K562 (cell line): ENCODE measurements around the gene NHLRC2. TPM values are rescaled to one million over a fixed set of nuclear protein-coding genes. Genes with fewer than 3 reads are reported as not detected.

ENCODE experiments used
- ATAC-seq: fragments of 200-7000 bp; cut with Tn5 transposase; 3 replicates; pipeline ENCODE4 v1.9.1; 2020; ENCODE audit warnings: moderate library complexity
- BruUV-seq: library from RNA; stranded (reverse); fragments of 400-500 nt; replicated peaks from 2 replicates; lab custom pipeline; 2021; lab: Mats Ljungman, UMichigan
- CTCF ChIA-PET: fragments of 300-600 bp; formaldehyde crosslinking; extraction: SDS; loops from one replicate; lab custom pipeline; 2021; ENCODE audit warnings: low intra/inter-chr PET ratio; lab: Yijun Ruan, JAX
- POLR2A ChIA-PET: fragments of 300-600, 350-650 bp; sonication (Branson Sonifier 250); formaldehyde crosslinking; extraction: SDS; loops from one replicate; lab custom pipeline; 2021; ENCODE audit warnings: antibody characterized with exemption, inconsistent platforms; lab: Yijun Ruan, JAX
- DNase-seq, 4 experiments: peaks; one replicate each; pipeline versions ENCODE4 v3.0.0 to v3.0.0-alpha.2; 2011 to 2018; ENCODE audit warnings: low spot score in 3 of 4, mixed read lengths in 3 of 4; ENCODE audit errors: extremely low read depth in 1 of 4
- FAIRE-seq: peaks from 2 replicates; lab custom pipeline; 2011; peaks lifted over from hg19 to GRCh38; lab: Jason Lieb, UNC
- H2AFZ ChIP-seq: 2 replicates; pipeline ENCODE4 v1.6.0; 2011; ENCODE audit warnings: low read depth, low read length, control low read depth, inconsistent platforms
- H3K27ac ChIP-seq: fragments of 200-600 bp; 3 replicates; pipeline ENCODE4 v1.8.0; 2011; ENCODE audit warnings: low read depth, mild to moderate bottlenecking, control low read depth, inconsistent platforms, low read length, moderate library complexity, mixed read lengths; ENCODE audit errors: extremely low read depth
- H3K27me3 ChIP-seq, 2 experiments: fragments of 300-600 bp in 1 of 2; 2 replicates in 1 of 2; 3 replicates in 1 of 2; pipeline versions ENCODE4 v1.6.0 to v1.8.0; 2011; ENCODE audit warnings: inconsistent platforms in 2 of 2, low read length in 2 of 2, mild to moderate bottlenecking in 1 of 2, mixed read lengths in 1 of 2, moderate library complexity in 1 of 2; ENCODE audit not compliant: control insufficient read depth in 2 of 2, insufficient read depth in 2 of 2
- H3K36me3 ChIP-seq: fragments of 300-600 bp; 3 replicates; pipeline ENCODE4 v1.8.0; 2011; ENCODE audit warnings: mild to moderate bottlenecking, low read length, inconsistent platforms; ENCODE audit not compliant: control insufficient read depth, insufficient read depth
- H3K4me1 ChIP-seq, 2 experiments: fragments of 200-600 bp in 1 of 2; replicated peaks in 1 of 2; 2 replicates in 1 of 2; 3 replicates in 1 of 2; pipeline versions ENCODE4 v1.5.1 to v1.8.0; 2011; ENCODE audit warnings: inconsistent platforms in 2 of 2, low read length in 2 of 2, mild to moderate bottlenecking in 1 of 2, mixed read lengths in 1 of 2, moderate library complexity in 1 of 2; ENCODE audit not compliant: control insufficient read depth in 2 of 2, insufficient read depth in 2 of 2
- H3K4me2 ChIP-seq: 2 replicates; pipeline ENCODE4 v1.6.1; 2011; ENCODE audit warnings: low read length, control low read depth, inconsistent platforms, mixed read lengths; ENCODE audit not compliant: insufficient read depth
- H3K4me3 ChIP-seq: fragments of 200-600 bp; sonication (generic), shearing (Covaris generic); 2 replicates; pipeline ENCODE4 v1.5.1; 2016; ENCODE audit warnings: control low read depth, inconsistent platforms
- H3K79me2 ChIP-seq: fragments of 200-600 bp; 3 replicates; pipeline ENCODE4 v1.8.0; 2011; ENCODE audit warnings: low read length, inconsistent platforms; ENCODE audit not compliant: control insufficient read depth, insufficient read depth
- H3K9ac ChIP-seq, 2 experiments: 2 replicates each; pipeline versions ENCODE4 v1.6.0 to v1.6.1; 2011; ENCODE audit warnings: low read depth in 2 of 2, low read length in 2 of 2, control low read depth in 1 of 2, inconsistent platforms in 1 of 2, mild to moderate bottlenecking in 1 of 2, mixed read lengths in 1 of 2; ENCODE audit not compliant: insufficient read depth in 1 of 2
- H3K9me1 ChIP-seq: one replicate; pipeline ENCODE4 v1.6.0; 2011; ENCODE audit warnings: inconsistent platforms, mild to moderate bottlenecking, low read length, moderate library complexity; ENCODE audit not compliant: control insufficient read depth, insufficient read depth
- H3K9me3 ChIP-seq: replicated peaks from 2 replicates; pipeline ENCODE4 v1.5.1; 2011; ENCODE audit warnings: low read depth, low read length, inconsistent platforms; ENCODE audit not compliant: control insufficient read depth, insufficient read depth
- H4K20me1 ChIP-seq: replicated peaks from 2 replicates; pipeline ENCODE4 v1.6.1; 2011; ENCODE audit warnings: low read length, inconsistent platforms, mixed read lengths; ENCODE audit not compliant: control insufficient read depth, insufficient read depth
- ZKSCAN3 ChIP-seq: fragments of 250-450 bp; sonication (Bioruptor Pico); IDR thresholded peaks from 2 replicates; pipeline ENCODE4 v1.4.0; 2020
- ZNF384 ChIP-seq: IDR thresholded peaks from 2 replicates; pipeline ENCODE4 v1.6.1; 2012; ENCODE audit warnings: low read depth, low read length, improper control_type of control experiment
- in situ Hi-C: fragments of 300-500 bp; cut with MboI; formaldehyde crosslinking; loops from 4 replicates; pipeline ENCODE4 v1.15.0; 2018; ENCODE audit warnings: inconsistent platforms, mixed read lengths
- intact Hi-C: fragments of 100-400 bp; cut with micrococcal nuclease; formaldehyde crosslinking; loops from 2 replicates; pipeline ENCODE4 v1.14.2; 2022
- polyA plus RNA-seq, 8 experiments: library from polyadenylated mRNA; depleted of rRNA in 4 of 8; stranded (reverse) in 5 of 8; unstranded in 3 of 8; fragments of >200 nt; fragmentation: Nextera tagmentation in 2 of 8; fragmentation: Illumina TruSeq in 1 of 8; extraction: Ambion mirVana in 2 of 8; extraction: Trizol in 1 of 8; gene quantifications; 2 replicates each; pipeline versions ENCODE4 v1.2.1 to v1.2.3, GENCODE V29; 2011 to 2014; ENCODE audit warnings: inconsistent platforms in 1 of 8, missing spikeins in 1 of 8
- total RNA-seq, 7 experiments: library from RNA; depleted of rRNA in 6 of 7; stranded (reverse); fragments of >200 nt in 6 of 7; fragmentation: Illumina TruSeq in 2 of 7; extraction: Trizol in 2 of 7; gene quantifications; 2 replicates each; pipeline versions ENCODE4 v1.2.1 to v1.2.3, GENCODE V29; 2011 to 2021; ENCODE audit warnings: low replicate concordance in 1 of 7
- TF ChIP-seq, protein P1 (sequence below): fragments of 450-650 bp; IDR thresholded peaks from 2 replicates; pipeline ENCODE4 v1.6.1; 2016; ENCODE audit warnings: low read depth

The NHLRC2 gene
- total and polyA plus RNA-seq, 9 of the 15 experiments (the other 6 are each of a cell fraction or from before 2014, with no cell fraction given), result 1.5 to 22.4 (median 10.3) TPM

DNA sequence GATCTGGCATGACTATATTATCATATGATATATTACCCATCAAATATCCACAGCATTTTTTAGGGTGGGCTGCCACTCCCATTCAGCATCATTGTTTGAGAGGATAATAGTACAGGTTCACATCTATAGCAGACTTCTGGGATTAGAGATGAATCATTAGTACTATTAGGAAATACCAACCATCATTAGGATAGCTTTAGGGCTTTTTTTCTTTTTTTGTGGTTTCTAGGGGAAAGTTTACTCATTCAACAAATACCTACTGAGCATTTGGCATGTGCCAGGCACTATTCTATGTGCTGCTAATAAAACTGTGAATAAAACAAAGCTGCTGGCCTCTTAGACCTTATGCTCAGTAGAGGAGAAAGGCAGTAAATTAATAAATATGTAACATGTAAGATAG is 40.6 kb downstream of the NHLRC2 start:
- in situ Hi-C loops, result no loop called here
- CTCF ChIA-PET, result no interaction called here

More for the DNA sequence above, 40.6 kb downstream of the NHLRC2 start:
- no peak overlapping the region for H3K4me2 ChIP-seq
- no peak overlapping the region for H3K4me3 ChIP-seq
- POLR2A ChIA-PET, result no interaction called here
- no peak overlapping the region for H3K27ac ChIP-seq
- no peaks in the 10 kb centered on the region for H3K9me1 ChIP-seq
- no peak overlapping the region for H3K9ac ChIP-seq
- ATAC-seq, result no peak
- H3K9me3 ChIP-seq, result no peaks in the 10 kb centered on the region
- TF ChIP-seq, protein P1, sequence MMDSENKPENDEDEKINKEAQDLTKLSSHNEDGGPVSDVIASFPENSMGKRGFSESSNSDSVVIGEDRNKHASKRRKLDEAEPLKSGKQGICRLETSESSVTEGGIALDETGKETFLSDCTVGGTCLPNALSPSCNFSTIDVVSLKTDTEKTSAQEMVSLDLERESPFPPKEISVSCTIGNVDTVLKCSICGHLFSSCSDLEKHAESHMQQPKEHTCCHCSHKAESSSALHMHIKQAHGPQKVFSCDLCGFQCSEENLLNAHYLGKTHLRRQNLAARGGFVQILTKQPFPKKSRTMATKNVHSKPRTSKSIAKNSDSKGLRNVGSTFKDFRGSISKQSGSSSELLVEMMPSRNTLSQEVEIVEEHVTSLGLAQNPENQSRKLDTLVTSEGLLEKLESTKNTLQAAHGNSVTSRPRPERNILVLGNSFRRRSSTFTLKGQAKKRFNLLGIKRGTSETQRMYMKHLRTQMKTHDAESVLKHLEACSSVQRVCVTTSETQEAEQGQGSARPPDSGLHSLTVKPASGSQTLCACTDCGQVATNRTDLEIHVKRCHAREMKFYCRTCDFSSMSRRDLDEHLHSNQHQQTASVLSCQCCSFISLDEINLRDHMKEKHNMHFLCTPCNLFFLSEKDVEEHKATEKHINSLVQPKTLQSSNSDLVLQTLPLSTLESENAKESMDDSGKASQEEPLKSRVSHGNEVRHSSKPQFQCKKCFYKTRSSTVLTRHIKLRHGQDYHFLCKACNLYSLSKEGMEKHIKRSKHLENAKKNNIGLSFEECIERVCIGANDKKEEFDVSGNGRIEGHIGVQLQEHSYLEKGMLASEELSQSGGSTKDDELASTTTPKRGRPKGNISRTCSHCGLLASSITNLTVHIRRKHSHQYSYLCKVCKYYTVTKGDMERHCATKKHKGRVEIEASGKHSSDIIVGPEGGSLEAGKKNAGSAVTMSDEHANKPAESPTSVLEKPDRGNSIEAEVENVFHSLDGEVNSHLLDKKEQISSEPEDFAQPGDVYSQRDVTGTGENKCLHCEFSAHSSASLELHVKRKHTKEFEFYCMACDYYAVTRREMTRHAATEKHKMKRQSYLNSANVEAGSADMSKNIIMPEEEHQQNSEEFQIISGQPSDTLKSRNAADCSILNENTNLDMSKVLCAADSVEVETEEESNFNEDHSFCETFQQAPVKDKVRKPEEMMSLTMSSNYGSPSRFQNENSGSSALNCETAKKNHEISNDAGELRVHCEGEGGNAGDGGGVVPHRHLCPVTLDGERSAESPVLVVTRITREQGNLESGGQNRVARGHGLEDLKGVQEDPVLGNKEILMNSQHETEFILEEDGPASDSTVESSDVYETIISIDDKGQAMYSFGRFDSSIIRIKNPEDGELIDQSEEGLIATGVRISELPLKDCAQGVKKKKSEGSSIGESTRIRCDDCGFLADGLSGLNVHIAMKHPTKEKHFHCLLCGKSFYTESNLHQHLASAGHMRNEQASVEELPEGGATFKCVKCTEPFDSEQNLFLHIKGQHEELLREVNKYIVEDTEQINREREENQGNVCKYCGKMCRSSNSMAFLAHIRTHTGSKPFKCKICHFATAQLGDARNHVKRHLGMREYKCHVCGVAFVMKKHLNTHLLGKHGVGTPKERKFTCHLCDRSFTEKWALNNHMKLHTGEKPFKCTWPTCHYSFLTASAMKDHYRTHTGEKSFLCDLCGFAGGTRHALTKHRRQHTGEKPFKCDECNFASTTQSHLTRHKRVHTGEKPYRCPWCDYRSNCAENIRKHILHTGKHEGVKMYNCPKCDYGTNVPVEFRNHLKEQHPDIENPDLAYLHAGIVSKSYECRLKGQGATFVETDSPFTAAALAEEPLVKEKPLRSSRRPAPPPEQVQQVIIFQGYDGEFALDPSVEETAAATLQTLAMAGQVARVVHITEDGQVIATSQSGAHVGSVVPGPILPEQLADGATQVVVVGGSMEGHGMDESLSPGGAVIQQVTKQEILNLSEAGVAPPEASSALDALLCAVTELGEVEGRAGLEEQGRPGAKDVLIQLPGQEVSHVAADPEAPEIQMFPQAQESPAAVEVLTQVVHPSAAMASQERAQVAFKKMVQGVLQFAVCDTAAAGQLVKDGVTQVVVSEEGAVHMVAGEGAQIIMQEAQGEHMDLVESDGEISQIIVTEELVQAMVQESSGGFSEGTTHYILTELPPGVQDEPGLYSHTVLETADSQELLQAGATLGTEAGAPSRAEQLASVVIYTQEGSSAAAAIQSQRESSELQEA, result no peak
- TF ChIP-seq ZNF384 (no peak), ZKSCAN3 (no peak)
- TF ChIP-seq, all 486 proteins: peak for 0
- H3K36me3 ChIP-seq, result peaks cover 37% of the 10 kb centered on the region
- no peaks in the 10 kb centered on the region for H3K4me1 ChIP-seq
- H3K79me2 ChIP-seq, result no peaks in the 10 kb centered on the region
- intact Hi-C loops, result no loop called here
- FAIRE-seq (no peak), DNase-seq (no peak)
- no peaks in the 10 kb centered on the region for H3K27me3 ChIP-seq
- no TSS peak for BruUV-seq
- no peak overlapping the region for H2AFZ ChIP-seq
- H4K20me1 ChIP-seq, result no peaks in the 10 kb centered on the region
